Type B pancreatic cell (in vitro differentiated cells): ENCODE measurements around the gene PIP5K1C. TPM values are rescaled to one million over a fixed set of nuclear protein-coding genes. Genes with fewer than 3 reads are reported as not detected.

Source experiments
- DNase-seq: peaks from one replicate; pipeline ENCODE4 v3.0.0; 2021; ENCODE audit warnings: mixed read lengths; ENCODE audit not compliant: unreplicated experiment; ENCODE audit errors: extremely low spot score
- H3K27ac Mint-ChIP-seq: 2 replicates; pipeline ENCODE4 v1.8.0; 2021; ENCODE audit warnings: mild to moderate bottlenecking, mixed read lengths
- H3K27me3 Mint-ChIP-seq: 2 replicates; pipeline ENCODE4 v1.8.0; 2021; ENCODE audit warnings: mixed read lengths
- H3K36me3 Mint-ChIP-seq: 2 replicates; pipeline ENCODE4 v1.8.0; 2021; ENCODE audit warnings: mixed read lengths
- H3K4me1 Mint-ChIP-seq: one replicate; pipeline ENCODE4 v1.8.0; 2021; ENCODE audit warnings: mixed read lengths; ENCODE audit not compliant: unreplicated experiment
- H3K4me3 Mint-ChIP-seq: 2 replicates; pipeline ENCODE4 v1.8.0; 2021; ENCODE audit warnings: mild to moderate bottlenecking, mixed read lengths
- H3K9me3 Mint-ChIP-seq: 2 replicates; pipeline ENCODE4 v1.8.0; 2021; ENCODE audit warnings: mixed read lengths
- CTCF ChIP-seq: fragments of 200-600 bp; sonication (generic); conservative IDR thresholded peaks from 2 replicates; pipeline ENCODE4 v1.5.0; 2021; ENCODE audit warnings: antibody characterized with exemption, mild to moderate bottlenecking
- total RNA-seq: library from RNA; stranded (reverse); gene quantifications from 2 replicates; pipeline ENCODE4 v1.2.1, GENCODE V29; 2021; ENCODE audit warnings: low replicate concordance

PIP5K1C gene
- total RNA-seq, 1 donor from 2014 or later, result 44.5 TPM

GRCh38 chr19:3599776-3600187, 100.5 kb downstream of the PIP5K1C start:
- Mint-ChIP-seq H3K36me3 (no peaks in the 10 kb centered on the region), H3K27ac (no peak overlapping the region), H3K27me3 (no peaks in the 10 kb centered on the region), H3K9me3 (no peaks in the 10 kb centered on the region), H3K4me1 (no peaks in the 10 kb centered on the region), H3K4me3 (no peak overlapping the region)
- no peak for DNase-seq
- TF ChIP-seq CTCF, result peak; percentile 54

- no peak for TF ChIP-seq CTCF
- Mint-ChIP-seq H3K36me3 (no peaks in the 10 kb centered on the region), H3K27me3 (peaks cover 19% of the 10 kb centered on the region), H3K27ac (no peak overlapping the region), H3K4me3 (no peak overlapping the region), H3K4me1 (no peaks in the 10 kb centered on the region), H3K9me3 (no peaks in the 10 kb centered on the region)
- no peak for DNase-seq
These were observed 104.7 kb downstream of the PIP5K1C start for GRCh38 chr19:3595521-3596061.

GRCh38 chr19:3593156-3593555, 107.1 kb downstream of the PIP5K1C start:
- no peak for DNase-seq
- H3K27me3 Mint-ChIP-seq, result peaks cover 26% of the 10 kb centered on the region

DNA sequence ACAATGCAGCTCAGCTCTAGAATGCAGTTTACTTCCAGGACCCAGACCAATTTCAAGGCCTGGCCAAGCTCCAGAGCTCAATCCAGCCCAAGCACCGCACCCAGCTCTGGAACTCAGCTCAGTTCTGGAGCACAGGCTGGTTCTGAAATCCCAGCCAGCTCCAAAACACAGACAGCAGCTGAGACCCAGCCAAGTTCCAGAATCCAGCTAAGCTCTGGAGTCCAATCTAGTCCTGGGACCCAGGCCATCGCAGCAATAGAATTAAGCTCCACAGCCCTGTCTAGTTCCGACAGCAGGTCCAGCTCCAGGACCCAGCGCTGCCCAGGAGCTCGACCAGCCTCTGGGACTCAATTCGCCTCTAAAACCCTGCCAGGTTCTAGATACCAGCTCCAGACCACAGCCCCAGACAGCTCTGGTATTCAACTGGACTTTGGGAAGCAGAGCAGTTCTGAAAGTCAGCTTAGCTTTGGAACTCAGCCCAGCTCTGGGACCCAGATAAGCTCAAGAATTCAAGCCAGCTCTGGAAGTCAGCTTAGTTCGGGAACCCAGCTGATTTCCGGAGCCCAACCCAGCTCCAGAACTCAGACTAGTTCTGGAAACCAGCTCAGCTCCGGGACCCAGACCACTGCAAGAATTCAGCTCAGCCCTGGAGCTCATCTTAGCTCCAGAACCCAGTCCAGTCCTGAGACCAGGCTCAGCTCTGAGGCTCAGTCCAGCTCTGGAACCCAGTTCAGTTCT, 108.2 kb downstream of the PIP5K1C start:
- Mint-ChIP-seq H3K27me3 (peaks cover 29% of the 10 kb centered on the region), H3K36me3 (no peaks in the 10 kb centered on the region), H3K9me3 (no peaks in the 10 kb centered on the region), H3K4me3 (no peak overlapping the region), H3K4me1 (no peaks in the 10 kb centered on the region), H3K27ac (no peak overlapping the region)
- TF ChIP-seq CTCF, result no peak
- no peak for DNase-seq

More at GRCh38 chr19:3593156-3593555, 107.1 kb downstream of the PIP5K1C start:
- Mint-ChIP-seq H3K4me1 (no peaks in the 10 kb centered on the region), H3K4me3 (no peak overlapping the region), H3K27ac (no peak overlapping the region), H3K36me3 (no peaks in the 10 kb centered on the region), H3K9me3 (no peaks in the 10 kb centered on the region)
- peak; percentile 18 for TF ChIP-seq CTCF

DNA sequence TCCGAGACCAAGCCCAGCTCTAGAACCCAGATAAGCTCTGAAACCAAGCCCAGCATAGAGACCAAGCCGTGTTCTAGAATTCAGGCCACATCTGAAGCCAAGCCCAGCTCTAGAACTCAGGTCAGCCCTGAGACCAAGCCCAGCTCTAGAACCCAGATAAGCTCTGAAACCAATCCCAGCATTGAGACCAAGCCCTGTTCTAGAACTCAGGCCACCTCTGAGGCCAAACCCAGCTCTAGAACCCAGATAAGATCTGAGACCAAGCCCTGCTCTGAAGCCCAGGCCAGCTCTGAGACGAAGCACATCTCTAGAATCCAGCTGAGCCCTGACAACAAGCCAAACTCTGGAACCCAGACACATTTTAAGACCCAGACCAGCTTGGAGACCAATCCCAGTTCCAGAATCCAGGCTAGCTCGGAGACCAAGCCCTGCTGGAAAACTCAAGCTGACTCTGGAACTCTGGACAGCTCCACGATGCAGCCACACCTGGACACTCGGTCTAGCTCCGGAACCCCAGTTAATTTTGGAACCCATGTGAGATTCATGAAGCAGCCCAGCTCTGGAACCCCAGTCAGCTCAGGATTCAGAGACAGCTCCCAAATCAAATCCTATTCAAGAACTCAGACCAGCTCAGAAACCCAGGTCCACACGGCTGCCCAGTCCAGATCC, 109.1 kb downstream of the PIP5K1C start:
- H3K4me1 Mint-ChIP-seq, result no peaks in the 10 kb centered on the region
- no peak overlapping the region for H3K27ac Mint-ChIP-seq
- H3K9me3 Mint-ChIP-seq, result no peaks in the 10 kb centered on the region
- no peak overlapping the region for H3K4me3 Mint-ChIP-seq
- TF ChIP-seq CTCF, result no peak
- H3K36me3 Mint-ChIP-seq, result no peaks in the 10 kb centered on the region
- H3K27me3 Mint-ChIP-seq, result peaks cover 38% of the 10 kb centered on the region
- DNase-seq, result no peak
